GM10266 (cell line): Measurements from ENCODE around the gene HLA-A.

ENCODE experiments used
- DNase-seq: peaks from one replicate; pipeline ENCODE4 v3.0.0; 2012; ENCODE audit errors: extremely low spot score
- TF ChIP-seq, protein P1 (sequence below): IDR thresholded peaks from 2 replicates; pipeline ENCODE4 v1.5.1; 2012; ENCODE audit warnings: mild to moderate bottlenecking, low read depth; ENCODE audit not compliant: control insufficient read depth, insufficient read depth; ENCODE audit errors: missing control alignments

The HLA-A gene

DNA sequence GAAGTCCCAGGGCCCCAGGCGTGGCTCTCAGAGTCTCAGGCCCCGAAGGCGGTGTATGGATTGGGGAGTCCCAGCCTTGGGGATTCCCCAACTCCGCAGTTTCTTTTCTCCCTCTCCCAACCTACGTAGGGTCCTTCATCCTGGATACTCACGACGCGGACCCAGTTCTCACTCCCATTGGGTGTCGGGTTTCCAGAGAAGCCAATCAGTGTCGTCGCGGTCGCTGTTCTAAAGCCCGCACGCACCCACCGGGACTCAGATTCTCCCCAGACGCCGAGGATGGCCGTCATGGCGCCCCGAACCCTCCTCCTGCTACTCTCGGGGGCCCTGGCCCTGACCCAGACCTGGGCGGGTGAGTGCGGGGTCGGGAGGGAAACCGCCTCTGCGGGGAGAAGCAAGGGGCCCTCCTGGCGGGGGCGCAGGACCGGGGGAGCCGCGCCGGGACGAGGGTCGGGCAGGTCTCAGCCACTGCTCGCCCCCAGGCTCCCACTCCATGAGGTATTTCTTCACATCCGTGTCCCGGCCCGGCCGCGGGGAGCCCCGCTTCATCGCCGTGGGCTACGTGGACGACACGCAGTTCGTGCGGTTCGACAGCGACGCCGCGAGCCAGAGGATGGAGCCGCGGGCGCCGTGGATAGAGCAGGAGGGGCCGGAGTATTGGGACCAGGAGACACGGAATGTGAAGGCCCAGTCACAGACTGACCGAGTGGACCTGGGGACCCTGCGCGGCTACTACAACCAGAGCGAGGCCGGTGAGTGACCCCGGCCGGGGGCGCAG, at the start of gene HLA-A:
HLA-A (plus strand) TSS at position 258 of the 778 bp plus-strand sequence; CDS start at position 280, 22 bp downstream.
- TF ChIP-seq, protein P1, sequence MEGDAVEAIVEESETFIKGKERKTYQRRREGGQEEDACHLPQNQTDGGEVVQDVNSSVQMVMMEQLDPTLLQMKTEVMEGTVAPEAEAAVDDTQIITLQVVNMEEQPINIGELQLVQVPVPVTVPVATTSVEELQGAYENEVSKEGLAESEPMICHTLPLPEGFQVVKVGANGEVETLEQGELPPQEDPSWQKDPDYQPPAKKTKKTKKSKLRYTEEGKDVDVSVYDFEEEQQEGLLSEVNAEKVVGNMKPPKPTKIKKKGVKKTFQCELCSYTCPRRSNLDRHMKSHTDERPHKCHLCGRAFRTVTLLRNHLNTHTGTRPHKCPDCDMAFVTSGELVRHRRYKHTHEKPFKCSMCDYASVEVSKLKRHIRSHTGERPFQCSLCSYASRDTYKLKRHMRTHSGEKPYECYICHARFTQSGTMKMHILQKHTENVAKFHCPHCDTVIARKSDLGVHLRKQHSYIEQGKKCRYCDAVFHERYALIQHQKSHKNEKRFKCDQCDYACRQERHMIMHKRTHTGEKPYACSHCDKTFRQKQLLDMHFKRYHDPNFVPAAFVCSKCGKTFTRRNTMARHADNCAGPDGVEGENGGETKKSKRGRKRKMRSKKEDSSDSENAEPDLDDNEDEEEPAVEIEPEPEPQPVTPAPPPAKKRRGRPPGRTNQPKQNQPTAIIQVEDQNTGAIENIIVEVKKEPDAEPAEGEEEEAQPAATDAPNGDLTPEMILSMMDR: no peak
- peak; percentile 90 for DNase-seq

DNA sequence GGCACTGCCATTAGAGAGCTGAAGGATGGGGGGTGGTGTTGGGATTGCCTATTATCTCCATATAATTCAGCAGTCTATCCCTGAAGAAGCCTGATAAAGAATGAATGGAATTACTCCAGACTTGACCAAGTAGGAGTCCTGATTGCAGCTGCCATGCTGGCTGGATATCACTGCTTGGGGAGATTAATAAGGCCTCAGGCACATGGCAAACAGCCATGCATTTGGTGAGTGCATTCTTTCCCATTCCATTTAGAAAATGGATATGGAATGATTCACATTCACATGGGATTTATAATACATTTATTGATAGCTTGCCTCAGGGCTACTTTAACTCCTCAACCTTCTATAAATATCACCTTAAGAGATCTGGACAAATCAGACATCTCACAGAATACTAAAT, 49.6 kb upstream of the HLA-A start:
- no peak for DNase-seq
- TF ChIP-seq, protein P1: no peak

DNA sequence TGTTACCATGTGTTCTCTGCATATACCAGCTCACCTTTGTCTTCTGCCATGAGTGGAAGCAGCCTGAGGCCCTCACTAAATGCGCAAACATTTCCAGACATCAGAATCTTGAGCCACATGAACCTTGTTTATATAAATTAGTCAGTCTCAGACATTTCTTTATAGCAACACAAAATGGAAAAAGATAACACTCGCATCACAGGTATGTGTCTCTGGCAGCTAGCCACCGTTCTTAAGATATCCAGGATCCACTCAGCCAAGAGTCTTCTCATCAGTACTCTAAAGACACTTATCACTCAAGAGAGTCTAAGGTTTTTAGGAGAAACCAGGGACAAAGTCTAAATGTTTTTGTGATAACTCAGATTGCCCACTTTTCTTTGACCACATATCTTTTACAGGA, 43.1 kb upstream of the HLA-A start:
- no peak for DNase-seq
- TF ChIP-seq, protein P1: no peak

GRCh38 chr6:29905286-29905685, 37.0 kb upstream of the HLA-A start:
- no peak for DNase-seq
- TF ChIP-seq, protein P1: no peak

- TF ChIP-seq, protein P1: no peak
- no peak for DNase-seq
Measured at GRCh38 chr6:29907637-29908340, 34.5 kb upstream of the HLA-A start.

DNA sequence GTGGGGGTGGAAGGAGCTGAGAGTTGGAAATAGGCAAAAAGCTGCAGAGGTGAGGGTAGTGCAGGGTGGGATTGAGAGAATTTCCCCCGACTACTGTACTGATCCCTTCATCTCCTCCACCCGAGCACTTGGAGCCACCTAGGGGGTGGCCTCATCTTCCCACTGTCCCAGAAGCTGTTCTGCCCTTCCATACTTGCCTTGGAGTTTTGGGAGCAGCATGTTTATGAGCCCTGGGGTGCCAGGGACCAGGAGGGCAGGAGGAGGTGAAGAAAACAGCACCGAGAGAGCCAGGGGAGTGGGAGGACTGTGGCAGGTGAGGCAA, 34.0 kb upstream of the HLA-A start:
- TF ChIP-seq, protein P1: no peak
- DNase-seq: no peak

DNA sequence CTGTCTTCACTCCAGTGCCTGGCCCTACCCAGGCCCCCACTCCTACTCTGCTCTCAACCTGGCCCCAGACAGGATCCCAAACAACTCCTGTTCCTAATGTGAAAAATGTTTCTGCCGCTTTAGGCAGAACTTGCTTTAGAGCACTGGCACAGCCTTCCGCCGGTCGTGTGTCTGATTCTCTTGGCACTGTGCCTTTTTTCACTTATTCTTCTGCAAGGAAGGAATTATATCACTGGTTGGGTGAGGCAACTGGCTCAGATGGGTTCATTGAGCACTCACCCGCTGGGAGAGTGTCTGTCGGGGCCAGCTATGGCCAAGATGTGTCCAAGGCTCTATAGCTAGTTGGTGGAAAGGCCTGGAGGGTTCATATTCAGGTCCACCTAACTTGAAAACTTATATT, 33.6 kb upstream of the HLA-A start:
- TF ChIP-seq, protein P1: no peak
- no peak for DNase-seq
